DND-41 (cell line): ENCODE results near the gene SMG6.

Experiments
- CTCF ChIP-seq: IDR thresholded peaks from 2 replicates; pipeline ENCODE4 v1.5.1; 2012; ENCODE audit warnings: borderline replicate concordance, low read length, moderate library complexity, mild to moderate bottlenecking; ENCODE audit not compliant: poor library complexity, severe bottlenecking; ENCODE audit errors: extremely low read depth
- EZH2 ChIP-seq: IDR thresholded peaks from 3 replicates; pipeline ENCODE4 v1.6.1; 2012; ENCODE audit warnings: borderline replicate concordance, low read depth, mild to moderate bottlenecking, moderate library complexity, low read length, inconsistent platforms; ENCODE audit not compliant: severe bottlenecking

GRCh38 chr17:2082003-2082781 is 221.4 kb downstream of the SMG6 start:
- TF ChIP-seq CTCF: no peak
- TF ChIP-seq EZH2: no peak
